GM12878 (cell line): ENCODE measurements around the gene JDP2. TPM values are rescaled to one million over a fixed set of nuclear protein-coding genes. Genes with fewer than 3 reads are reported as not detected.
A peak's percentile ranks its signal among the peaks of the same experiment; 100 is the strongest.

Source experiments
- BRCA1 ChIP-seq: IDR thresholded peaks from 2 replicates; pipeline ENCODE4 v1.6.1; 2011; ENCODE audit warnings: low read depth, low read length, improper control_type of control experiment
- CEBPB ChIP-seq, 2 experiments: fragments of 150-350 bp in 1 of 2; IDR thresholded peaks; 2 replicates each; pipeline ENCODE4 v1.6.1; 2012 to 2014; ENCODE audit warnings: low read depth in 2 of 2, low read length in 2 of 2, borderline replicate concordance in 1 of 2, inconsistent platforms in 1 of 2
- IRF4 ChIP-seq: IDR thresholded peaks from 2 replicates; pipeline ENCODE4 v1.6.1; 2011; ENCODE audit warnings: low read depth, low read length
- LARP7 ChIP-seq: fragments of 450-650 bp; IDR thresholded peaks from 2 replicates; pipeline ENCODE4 v1.6.1; 2017; ENCODE audit warnings: mild to moderate bottlenecking
- MTA3 ChIP-seq: IDR thresholded peaks from 2 replicates; pipeline ENCODE4 v1.6.1; 2012; ENCODE audit warnings: low read length, inconsistent platforms, borderline replicate concordance
- MXI1 ChIP-seq: fragments of 150-350 bp; IDR thresholded peaks from 2 replicates; pipeline ENCODE4 v1.6.1; 2011; ENCODE audit warnings: low read depth, mild to moderate bottlenecking, inconsistent platforms, low read length, improper control_type of control experiment
- NFXL1 ChIP-seq: fragments of 450-650 bp; IDR thresholded peaks from 2 replicates; pipeline ENCODE4 v1.6.1; 2017; ENCODE audit warnings: antibody characterized with exemption, mild to moderate bottlenecking, borderline replicate concordance
- POLR2AphosphoS5 ChIP-seq: IDR thresholded peaks from 2 replicates; pipeline ENCODE4 v1.6.1; 2011; ENCODE audit warnings: mild to moderate bottlenecking, low read length, inconsistent platforms
- POU2F2 ChIP-seq: IDR thresholded peaks from 3 replicates; pipeline ENCODE4 v1.6.1; 2011; ENCODE audit warnings: low read depth, mild to moderate bottlenecking, low read length, borderline replicate concordance
- RB1 ChIP-seq: fragments of 450-650 bp; formaldehyde crosslinking; IDR thresholded peaks from 2 replicates; pipeline ENCODE4 v1.6.1; 2017; ENCODE audit warnings: mild to moderate bottlenecking, borderline replicate concordance
- REST ChIP-seq: IDR thresholded peaks from 2 replicates; pipeline ENCODE4 v1.6.1; 2012; ENCODE audit warnings: mild to moderate bottlenecking, low read depth, low read length
- RFX5 ChIP-seq: IDR thresholded peaks from 2 replicates; pipeline ENCODE4 v1.6.1; 2011; ENCODE audit warnings: low read depth, low read length, improper control_type of control experiment
- SMARCA5 ChIP-seq: fragments of 450-650 bp; IDR thresholded peaks from 2 replicates; pipeline ENCODE4 v1.6.1; 2017; ENCODE audit warnings: mild to moderate bottlenecking
- SMC3 ChIP-seq: IDR thresholded peaks from 2 replicates; pipeline ENCODE4 v1.6.1; 2011; ENCODE audit warnings: low read length, improper control_type of control experiment, borderline replicate concordance
- STAT3 ChIP-seq: IDR thresholded peaks from 2 replicates; pipeline ENCODE4 v1.6.1; 2011; ENCODE audit warnings: low read depth, low read length, improper control_type of control experiment
- TBL1XR1 ChIP-seq: IDR thresholded peaks from 2 replicates; pipeline ENCODE4 v1.6.1; 2012; ENCODE audit warnings: low read depth, low read length, improper control_type of control experiment
- TCF12 ChIP-seq: IDR thresholded peaks from 2 replicates; pipeline ENCODE4 v1.6.1; 2011; ENCODE audit warnings: low read depth, mild to moderate bottlenecking, low read length
- WRNIP1 ChIP-seq: IDR thresholded peaks from 2 replicates; pipeline ENCODE4 v1.6.1; 2011; ENCODE audit warnings: low read depth, low read length, improper control_type of control experiment, borderline replicate concordance
- ZBTB40 ChIP-seq: fragments of 450-650 bp; IDR thresholded peaks from 2 replicates; pipeline ENCODE4 v1.6.1; 2016; ENCODE audit warnings: mild to moderate bottlenecking, moderate library complexity, borderline replicate concordance
- ZNF622 ChIP-seq: fragments of 450-650 bp; IDR thresholded peaks from 2 replicates; pipeline ENCODE4 v1.6.1; 2017; ENCODE audit warnings: mild to moderate bottlenecking, inconsistent platforms
- polyA plus RNA-seq, 11 experiments: library from polyadenylated mRNA; depleted of rRNA in 4 of 11; unstranded in 6 of 11; stranded (reverse) in 5 of 11; fragments of >200 nt; fragmentation: Nextera tagmentation in 4 of 11; fragmentation: Illumina TruSeq in 1 of 11; extraction: Ambion mirVana in 4 of 11; extraction: Trizol in 1 of 11; gene quantifications; 1 replicate in 1 of 11; 2 replicates in 10 of 11; pipeline versions ENCODE4 v1.2.1 to v1.2.3, GENCODE V29; 2011 to 2016; ENCODE audit warnings: inconsistent platforms in 2 of 11, missing spikeins in 2 of 11, low read depth in 1 of 11
- total RNA-seq, 4 experiments: library from RNA; depleted of rRNA in 3 of 4; stranded (reverse); fragments of >200 nt in 3 of 4; fragmentation: Illumina TruSeq in 1 of 4; extraction: Trizol in 1 of 4; gene quantifications; 2 replicates each; pipeline versions ENCODE4 v1.2.1 to v1.2.3, GENCODE V29; 2013 to 2021
- TF ChIP-seq, protein P1 (sequence below): fragments of 450-650 bp; IDR thresholded peaks from 2 replicates; pipeline ENCODE4 v1.6.1; 2018; ENCODE audit warnings: borderline replicate concordance, mild to moderate bottlenecking; ENCODE audit not compliant: partially characterized antibody
- TF ChIP-seq, protein P2 (sequence below): fragments of 450-650 bp; IDR thresholded peaks from 2 replicates; pipeline ENCODE4 v1.6.1; 2014; ENCODE audit warnings: mild to moderate bottlenecking

Gene JDP2
- total and polyA plus RNA-seq, 10 of the 15 experiments (the other 5 are each of a cell fraction or from before 2014, with no cell fraction given), result 0.71 to 21.3 (median 11.2) TPM

DNA sequence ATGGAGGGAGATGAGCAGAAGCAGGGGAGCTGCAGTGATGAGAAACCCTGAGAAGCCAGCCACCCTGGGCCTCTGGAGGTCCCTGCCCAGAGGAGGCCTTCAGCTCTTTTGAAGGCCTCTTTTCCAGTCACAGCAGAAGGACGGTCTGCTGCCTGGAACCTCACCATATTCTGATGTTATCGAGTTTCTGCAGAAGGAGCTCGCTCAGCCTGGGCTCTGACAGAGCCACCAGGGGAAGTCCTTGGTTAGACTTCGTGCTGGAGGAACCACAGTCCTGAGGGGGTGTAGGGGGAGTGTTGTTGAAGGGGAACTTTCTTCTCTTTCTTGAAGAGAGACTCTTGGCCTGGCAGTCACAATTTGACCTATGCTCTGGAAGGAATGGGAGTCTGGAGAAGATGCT is 69.4 kb downstream of the JDP2 start (continued):
- TF ChIP-seq, protein P1, sequence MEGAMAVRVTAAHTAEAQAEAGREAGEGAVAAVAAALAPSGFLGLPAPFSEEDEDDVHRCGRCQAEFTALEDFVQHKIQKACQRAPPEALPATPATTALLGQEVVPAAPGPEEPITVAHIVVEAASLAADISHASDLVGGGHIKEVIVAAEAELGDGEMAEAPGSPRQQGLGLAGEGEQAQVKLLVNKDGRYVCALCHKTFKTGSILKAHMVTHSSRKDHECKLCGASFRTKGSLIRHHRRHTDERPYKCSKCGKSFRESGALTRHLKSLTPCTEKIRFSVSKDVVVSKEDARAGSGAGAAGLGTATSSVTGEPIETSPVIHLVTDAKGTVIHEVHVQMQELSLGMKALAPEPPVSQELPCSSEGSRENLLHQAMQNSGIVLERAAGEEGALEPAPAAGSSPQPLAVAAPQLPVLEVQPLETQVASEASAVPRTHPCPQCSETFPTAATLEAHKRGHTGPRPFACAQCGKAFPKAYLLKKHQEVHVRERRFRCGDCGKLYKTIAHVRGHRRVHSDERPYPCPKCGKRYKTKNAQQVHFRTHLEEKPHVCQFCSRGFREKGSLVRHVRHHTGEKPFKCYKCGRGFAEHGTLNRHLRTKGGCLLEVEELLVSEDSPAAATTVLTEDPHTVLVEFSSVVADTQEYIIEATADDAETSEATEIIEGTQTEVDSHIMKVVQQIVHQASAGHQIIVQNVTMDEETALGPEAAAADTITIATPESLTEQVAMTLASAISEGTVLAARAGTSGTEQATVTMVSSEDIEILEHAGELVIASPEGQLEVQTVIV, result no peak
- TF ChIP-seq BRCA1, result no peak
- no peak for TF ChIP-seq STAT3
- TF ChIP-seq TBL1XR1, result no peak
- no peak for TF ChIP-seq RB1
- TF ChIP-seq REST, result no peak
- no peak for TF ChIP-seq POU2F2
- TF ChIP-seq LARP7, result no peak
- no peak for TF ChIP-seq ZBTB40
- TF ChIP-seq WRNIP1, result no peak
- no peak for TF ChIP-seq CEBPB (IDR thresholded peaks at IDR 0.05; ENCODE audit: borderline replicate concordance in 1 of 2, low read depth in 2 of 2, low read length in 2 of 2)
- no peak for TF ChIP-seq POLR2AphosphoS5
- TF ChIP-seq SMC3, result peak; percentile 19; the same call in 1 of the 2 replicates
- TF ChIP-seq SMARCA5, result no peak
- 0 out of 2 replicates have a peak, but pooled peaks have one; percentile 17 for TF ChIP-seq IRF4
- TF ChIP-seq ZNF622, result no peak
- peak; percentile 65; the same call in 1 of the 2 replicates for TF ChIP-seq TCF12
- TF ChIP-seq NFXL1, result no peak
- no peak for TF ChIP-seq MXI1
- TF ChIP-seq MTA3, result no peak
- no peak for TF ChIP-seq RFX5
- TF ChIP-seq, protein P2, sequence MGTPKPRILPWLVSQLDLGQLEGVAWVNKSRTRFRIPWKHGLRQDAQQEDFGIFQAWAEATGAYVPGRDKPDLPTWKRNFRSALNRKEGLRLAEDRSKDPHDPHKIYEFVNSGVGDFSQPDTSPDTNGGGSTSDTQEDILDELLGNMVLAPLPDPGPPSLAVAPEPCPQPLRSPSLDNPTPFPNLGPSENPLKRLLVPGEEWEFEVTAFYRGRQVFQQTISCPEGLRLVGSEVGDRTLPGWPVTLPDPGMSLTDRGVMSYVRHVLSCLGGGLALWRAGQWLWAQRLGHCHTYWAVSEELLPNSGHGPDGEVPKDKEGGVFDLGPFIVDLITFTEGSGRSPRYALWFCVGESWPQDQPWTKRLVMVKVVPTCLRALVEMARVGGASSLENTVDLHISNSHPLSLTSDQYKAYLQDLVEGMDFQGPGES, result no peak
